ENCODE results near the gene ATG16L1.
A peak's percentile ranks its signal among the peaks of the same experiment; 100 is the strongest.

Gene ATG16L1

DNA sequence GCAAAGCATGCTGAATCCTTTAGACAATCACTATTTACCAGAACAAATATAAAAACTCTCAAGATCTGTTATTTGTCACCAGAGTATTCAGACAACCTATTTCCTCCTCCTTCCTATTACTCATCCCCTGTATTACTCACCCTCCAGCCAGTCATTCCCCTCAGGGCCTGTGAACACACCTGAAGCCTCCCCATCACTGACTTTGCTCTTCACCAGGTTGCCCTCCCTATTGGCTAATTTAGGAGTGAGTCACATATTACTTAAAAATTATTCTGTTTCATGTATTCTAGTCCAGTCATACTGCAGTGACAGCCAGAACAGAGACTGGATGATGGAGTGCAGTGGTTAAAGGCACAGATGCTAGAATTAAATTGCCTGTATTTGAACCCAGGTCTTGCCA lies 3.7 kb upstream of the ATG16L1 start:
- H3K27ac ChIP-seq: no peak overlapping the region
- TF ChIP-seq, protein P1, sequence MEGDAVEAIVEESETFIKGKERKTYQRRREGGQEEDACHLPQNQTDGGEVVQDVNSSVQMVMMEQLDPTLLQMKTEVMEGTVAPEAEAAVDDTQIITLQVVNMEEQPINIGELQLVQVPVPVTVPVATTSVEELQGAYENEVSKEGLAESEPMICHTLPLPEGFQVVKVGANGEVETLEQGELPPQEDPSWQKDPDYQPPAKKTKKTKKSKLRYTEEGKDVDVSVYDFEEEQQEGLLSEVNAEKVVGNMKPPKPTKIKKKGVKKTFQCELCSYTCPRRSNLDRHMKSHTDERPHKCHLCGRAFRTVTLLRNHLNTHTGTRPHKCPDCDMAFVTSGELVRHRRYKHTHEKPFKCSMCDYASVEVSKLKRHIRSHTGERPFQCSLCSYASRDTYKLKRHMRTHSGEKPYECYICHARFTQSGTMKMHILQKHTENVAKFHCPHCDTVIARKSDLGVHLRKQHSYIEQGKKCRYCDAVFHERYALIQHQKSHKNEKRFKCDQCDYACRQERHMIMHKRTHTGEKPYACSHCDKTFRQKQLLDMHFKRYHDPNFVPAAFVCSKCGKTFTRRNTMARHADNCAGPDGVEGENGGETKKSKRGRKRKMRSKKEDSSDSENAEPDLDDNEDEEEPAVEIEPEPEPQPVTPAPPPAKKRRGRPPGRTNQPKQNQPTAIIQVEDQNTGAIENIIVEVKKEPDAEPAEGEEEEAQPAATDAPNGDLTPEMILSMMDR (conservative IDR thresholded peaks at IDR 0.05): no peak

DNA sequence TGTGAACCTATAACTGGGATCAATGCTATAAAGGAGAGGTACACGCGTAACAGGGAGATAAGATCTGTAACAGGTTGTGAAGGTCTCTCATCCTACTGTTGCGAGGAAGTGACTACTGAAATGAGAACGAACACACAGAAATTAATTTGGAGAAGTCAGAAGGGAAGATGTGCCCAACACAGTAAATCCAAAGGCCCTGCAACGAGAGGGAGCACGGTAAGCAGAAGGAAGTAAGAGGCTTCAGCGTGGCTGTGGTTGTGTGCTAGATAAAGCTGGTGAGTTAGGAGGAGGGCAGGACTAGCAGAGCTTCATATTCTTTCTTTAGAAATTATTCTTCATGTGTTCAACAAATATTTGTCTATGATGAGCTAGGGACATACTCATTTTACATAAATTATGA lies 2.5 kb upstream of the ATG16L1 start:
- no peak overlapping the region for H3K27ac ChIP-seq
- TF ChIP-seq, protein P1 (conservative IDR thresholded peaks at IDR 0.05): no peak

DNA sequence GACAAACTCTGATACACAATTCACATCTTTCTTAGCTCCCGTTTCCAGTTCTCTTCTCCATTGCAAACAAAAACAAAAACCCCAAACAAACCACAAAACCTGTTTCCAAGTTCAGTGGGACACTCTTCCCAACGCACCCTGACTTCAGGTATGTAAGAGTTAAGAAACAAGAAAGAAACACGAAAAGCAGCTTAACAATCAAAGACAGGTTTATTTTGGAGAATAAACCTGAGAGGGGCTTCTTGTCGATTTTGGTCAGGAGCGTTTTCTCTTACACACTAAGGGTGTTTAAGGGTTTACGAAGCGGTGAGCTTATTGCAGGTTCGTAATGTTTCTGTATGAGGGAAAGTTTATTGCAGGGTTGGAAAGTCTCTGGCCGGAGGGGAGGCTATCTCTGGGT lies 905 bp upstream of the ATG16L1 start:
- no peak overlapping the region for H3K27ac ChIP-seq
- TF ChIP-seq, protein P1 (conservative IDR thresholded peaks at IDR 0.05): no peak

DNA sequence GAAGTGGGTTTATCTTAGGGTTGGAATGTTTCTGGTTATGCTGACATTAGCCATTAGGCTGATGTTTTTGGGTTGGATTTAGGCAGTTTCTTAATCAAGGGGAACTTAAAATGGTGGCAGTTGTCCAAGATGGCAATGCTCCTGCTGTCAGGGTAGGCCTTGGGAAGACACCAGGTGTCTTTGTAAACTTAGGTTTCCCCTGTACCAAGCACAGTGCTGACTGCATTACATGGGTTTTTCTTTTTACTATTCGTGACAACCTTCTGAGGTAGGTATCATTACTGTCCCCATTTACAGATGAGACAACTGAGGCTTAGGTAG lies 528 bp upstream of the ATG16L1 start:
- H3K27ac ChIP-seq: peak overlapping the region; percentile 86

DNA sequence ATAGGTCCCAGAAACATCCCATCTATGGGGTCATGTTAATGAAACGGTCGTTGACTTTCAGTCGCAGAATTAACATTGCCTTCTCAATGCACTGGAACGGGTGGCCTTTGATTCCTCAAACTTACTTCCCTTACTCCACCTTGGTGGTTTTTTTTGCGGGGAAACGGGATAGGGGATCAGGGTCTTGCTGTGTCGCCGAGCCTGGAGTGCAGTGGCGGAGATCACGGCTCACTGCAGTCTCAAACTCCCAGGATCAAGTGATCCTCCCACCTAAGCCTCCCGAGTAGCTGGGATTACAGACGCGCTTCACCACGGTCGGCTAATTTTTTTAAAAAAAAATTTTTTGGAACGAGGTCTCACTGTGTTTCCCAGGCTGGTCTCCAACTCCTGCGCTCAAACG lies 754 bp downstream of the ATG16L1 start:
- peak overlapping the region; percentile 86 for H3K27ac ChIP-seq
- TF ChIP-seq, protein P1 (conservative IDR thresholded peaks at IDR 0.05): no peak

More for the DNA sequence above, 528 bp upstream of the ATG16L1 start:
- TF ChIP-seq, protein P1 (conservative IDR thresholded peaks at IDR 0.05): no peak

DNA sequence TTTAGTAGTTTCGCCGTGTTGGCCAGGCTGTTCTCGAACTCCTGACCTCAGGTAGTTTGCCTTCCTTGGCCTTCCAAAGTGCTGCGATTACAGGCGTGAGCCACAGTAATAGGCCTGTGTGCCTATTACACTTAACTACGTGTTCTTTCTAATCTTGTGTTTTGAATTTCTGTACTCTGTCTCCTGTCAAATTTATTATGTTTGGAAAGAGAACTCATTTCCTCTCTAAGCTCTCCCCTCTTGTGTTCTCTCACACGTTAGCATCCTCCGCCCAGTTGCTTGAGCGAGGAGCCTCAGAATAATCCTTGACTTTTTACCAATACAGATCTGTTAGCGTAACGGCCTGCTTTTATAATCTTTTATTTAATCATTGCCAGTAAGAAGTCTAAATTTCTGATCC lies 3.7 kb downstream of the ATG16L1 start:
- H3K27ac ChIP-seq: no peak overlapping the region
- TF ChIP-seq, protein P1 (conservative IDR thresholded peaks at IDR 0.05): no peak

DNA sequence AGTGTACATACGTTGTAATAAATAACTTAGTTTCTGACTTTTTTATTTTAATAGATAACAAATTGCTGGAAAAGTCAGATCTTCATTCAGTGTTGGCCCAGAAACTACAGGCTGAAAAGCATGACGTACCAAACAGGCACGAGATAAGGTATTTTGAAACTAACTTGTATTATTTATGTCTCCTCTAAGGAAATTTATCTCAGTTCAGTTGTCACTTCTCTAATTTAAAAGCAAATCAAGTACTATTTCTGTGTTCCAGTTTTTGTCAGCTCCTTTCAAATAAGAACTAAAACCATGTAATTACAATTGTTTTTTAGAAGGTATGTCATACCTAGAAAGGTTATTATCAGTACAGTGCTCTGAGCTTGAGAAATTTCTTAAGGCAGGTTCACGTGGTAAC lies 4.6 kb downstream of the ATG16L1 start:
- TF ChIP-seq, protein P1 (conservative IDR thresholded peaks at IDR 0.05): no peak
- H3K27ac ChIP-seq: no peak overlapping the region

DNA sequence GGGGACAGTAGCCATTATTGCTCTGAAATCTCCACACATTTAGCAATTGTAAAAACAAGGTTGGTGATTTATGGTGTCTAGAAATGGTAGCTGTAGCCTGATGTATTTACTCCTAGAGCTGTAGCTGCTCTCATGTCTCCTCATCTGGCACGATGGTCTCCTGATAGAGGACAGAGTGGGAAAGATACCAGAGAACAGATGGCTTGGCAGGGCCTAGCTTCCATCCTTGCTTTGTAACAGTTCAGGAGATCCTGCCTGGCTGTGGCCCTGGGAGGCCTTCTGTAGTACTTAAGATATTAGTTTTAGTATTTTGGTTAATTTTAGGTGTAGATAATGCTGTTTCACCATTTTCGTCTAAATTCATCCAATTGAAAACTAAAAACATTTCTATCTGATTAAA lies 6.7 kb downstream of the ATG16L1 start:
- H3K27ac ChIP-seq: no peak overlapping the region
- TF ChIP-seq, protein P1 (conservative IDR thresholded peaks at IDR 0.05): no peak
